Astrocyte of the spinal cord (primary cell): ENCODE measurements around the gene ZNF280D.

Experiments used
- DNase-seq: peaks from one replicate; pipeline ENCODE4 v3.0.0; 2011; ENCODE audit warnings: low read depth, low spot score
- H3K4me3 ChIP-seq: 2 replicates; pipeline ENCODE4 v1.5.1; 2011; ENCODE audit warnings: low read depth, mild to moderate bottlenecking, low read length, moderate library complexity
- CTCF ChIP-seq: IDR thresholded peaks from 2 replicates; pipeline ENCODE4 v1.5.1; 2012; ENCODE audit warnings: low read depth, mild to moderate bottlenecking, low read length, inconsistent platforms
- in situ Hi-C: cut with HindIII; loops from 2 replicates; pipeline ENCODE4 v1.10.0; 2017; ENCODE audit warnings: low sequenced_read_pairs

The ZNF280D gene

GRCh38 chr15:56587686-56588085, 145.6 kb downstream of the ZNF280D start:
- H3K4me3 ChIP-seq: no peak overlapping the region
- TF ChIP-seq CTCF: no peak
- DNase-seq: no peak
- in situ Hi-C loops: no loop called here

- no peak for DNase-seq
- in situ Hi-C loops: no loop called here
- TF ChIP-seq CTCF: no peak
- no peak overlapping the region for H3K4me3 ChIP-seq
Observed at GRCh38 chr15:56586206-56586605, 147.1 kb downstream of the ZNF280D start.

GRCh38 chr15:56582785-56583184, 150.5 kb downstream of the ZNF280D start:
- DNase-seq: no peak
- in situ Hi-C loops: no loop called here
- no peak for TF ChIP-seq CTCF
- no peak overlapping the region for H3K4me3 ChIP-seq
